ENCODE data around the gene TNFSF4.

DNA sequence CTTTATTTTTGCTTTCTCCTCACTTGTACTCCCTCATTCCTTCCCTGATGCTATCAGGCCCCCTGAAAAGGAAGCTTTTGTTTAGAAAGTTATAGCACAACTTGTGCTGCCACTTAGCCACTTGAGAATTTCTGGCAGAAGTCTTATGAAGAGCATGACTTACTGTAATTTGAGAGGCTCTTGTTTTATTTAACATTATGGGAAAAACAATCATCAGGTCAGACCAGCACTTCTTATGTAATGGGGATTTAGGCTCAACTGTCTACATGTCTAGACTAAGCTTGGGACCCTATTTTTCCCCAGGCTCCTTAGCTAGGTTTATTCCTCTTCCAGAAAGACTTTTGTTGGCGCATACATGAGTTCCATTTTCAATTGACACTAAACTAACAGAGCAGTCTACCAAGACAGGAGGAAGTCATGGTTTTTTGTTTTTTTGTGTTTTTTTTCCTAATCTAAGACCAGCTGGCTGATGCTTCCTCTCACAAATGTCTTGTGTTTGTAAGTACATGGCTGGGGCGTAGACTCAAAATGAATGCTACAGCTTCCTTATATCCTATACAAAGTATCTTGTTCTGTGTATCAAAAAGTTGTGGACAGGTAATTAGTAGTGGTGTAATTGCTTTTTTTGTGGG is 31.5 kb downstream of the TNFSF4 start:
- TF ChIP-seq POLR2A (IDR thresholded peaks at IDR 0.05; ENCODE audit: low read length) (no peak), GATA1 (IDR thresholded peaks at IDR 0.05; ENCODE audit: low read depth, low read length) (no peak)
